GM12892 (cell line): Measurements from ENCODE around the gene NR2E3.

Experiments used
- POLR2A ChIP-seq: IDR thresholded peaks from 2 replicates; pipeline ENCODE4 v1.6.1; 2011; ENCODE audit warnings: low read depth, low read length, control low read depth
- POLR2AphosphoS5 ChIP-seq: IDR thresholded peaks from 2 replicates; pipeline ENCODE4 v1.6.1; 2011; ENCODE audit warnings: low read depth, low read length, control low read depth
- TAF1 ChIP-seq: IDR thresholded peaks from 2 replicates; pipeline ENCODE4 v1.6.1; 2011; ENCODE audit warnings: low read depth, mild to moderate bottlenecking, control low read depth, low read length, borderline replicate concordance

GRCh38 chr15:71841563-71841962 is 31.2 kb downstream of the NR2E3 start:
- TF ChIP-seq POLR2A: no peak
- TF ChIP-seq POLR2AphosphoS5: no peak
- no peak for TF ChIP-seq TAF1
